ENCODE results near the gene NCL.
A peak's percentile ranks its signal among the peaks of the same experiment; 100 is the strongest.

The NCL gene

DNA sequence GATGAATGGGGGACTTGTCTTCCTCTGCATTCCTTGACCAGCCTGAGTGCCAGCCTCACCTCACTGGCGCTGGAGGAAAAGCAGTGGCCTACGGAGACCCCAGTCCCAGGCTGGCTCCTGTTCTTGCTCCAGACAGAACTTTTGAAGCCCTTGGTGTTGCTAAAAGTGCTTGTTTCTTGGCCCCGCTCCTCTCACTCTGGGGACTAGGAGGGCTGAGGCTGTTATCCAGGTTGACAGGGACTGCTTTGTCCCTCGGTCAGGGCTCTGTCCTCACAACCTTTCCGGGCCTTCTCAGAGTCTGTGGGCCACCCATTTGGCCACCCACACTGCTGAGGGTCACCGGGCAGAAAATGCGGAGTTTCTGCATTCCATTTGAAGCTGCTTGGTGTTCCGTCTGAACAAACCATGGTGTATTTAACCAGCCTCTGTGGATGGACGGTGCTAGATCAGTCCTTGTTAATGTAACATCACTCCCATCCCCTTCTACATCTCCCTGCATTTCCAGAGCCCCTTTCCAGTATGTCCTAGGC is 43.2 kb downstream of the NCL start:
- Histone ChIP-seq H3K27me3 (ENCODE audit: control insufficient read depth, insufficient read depth, low read length, poor library complexity, severe bottlenecking) (no peaks in the 10 kb centered on the region), H3K4me1 (ENCODE audit: control insufficient read depth, insufficient read depth, low read length) (no peaks in the 10 kb centered on the region), H3K9me3 (ENCODE audit: control insufficient read depth, low read length) (no peaks in the 10 kb centered on the region), H3K4me3 (ENCODE audit: insufficient read depth, low read depth, low read length) (no peak overlapping the region), H3K27ac (ENCODE audit: insufficient read depth, low read depth, low read length, poor library complexity, severe bottlenecking) (no peak overlapping the region), H3K36me3 (ENCODE audit: control insufficient read depth, insufficient read depth, low read length) (no peaks in the 10 kb centered on the region)
- 92% methylated on average over 9 of the region's 9 CpGs for WGBS, 2 experiments

DNA sequence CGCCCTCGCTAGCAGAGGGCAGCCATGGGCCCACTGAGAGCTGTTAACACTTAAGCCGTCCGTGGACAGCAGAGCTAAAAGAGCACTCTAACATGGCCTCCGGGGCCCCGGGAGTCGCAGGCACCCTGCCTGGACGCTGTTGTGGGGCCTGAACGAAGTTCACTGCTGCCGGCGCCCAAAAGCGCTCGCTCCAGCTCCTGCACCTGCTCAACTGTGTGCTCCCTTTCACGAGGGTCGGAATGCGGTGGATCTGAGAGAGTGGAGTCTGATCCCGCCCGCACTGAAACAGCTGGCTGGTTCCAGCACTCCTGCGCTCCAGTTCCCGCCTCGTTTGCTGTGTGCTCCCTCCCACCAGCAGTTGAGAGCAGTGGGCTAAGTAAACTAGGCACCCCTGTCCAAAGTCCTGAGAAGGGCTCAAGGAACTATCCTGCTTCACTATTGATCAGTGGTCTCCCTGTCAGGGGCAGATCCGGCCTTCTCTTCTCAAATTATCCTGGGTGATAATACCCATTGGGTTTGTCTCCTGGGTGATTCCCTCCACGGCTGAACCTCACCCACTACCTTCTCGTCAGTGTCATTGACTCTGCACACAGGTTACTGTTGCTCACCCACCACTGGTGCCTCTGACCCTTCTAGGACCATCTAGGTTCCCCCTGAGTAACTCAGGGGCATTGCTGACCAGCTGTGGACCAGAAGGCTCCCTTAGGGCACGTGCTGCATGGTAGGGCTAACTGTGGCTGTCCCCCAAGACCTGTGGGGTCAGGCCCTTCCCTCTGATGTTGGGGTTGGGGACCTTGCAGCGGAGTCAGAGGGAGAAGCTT is 45.3 kb downstream of the NCL start:
- no peaks in the 10 kb centered on the region for H3K27me3 ChIP-seq (ENCODE audit: control insufficient read depth, insufficient read depth, low read length, poor library complexity, severe bottlenecking)
- no peak overlapping the region for H3K27ac ChIP-seq (ENCODE audit: insufficient read depth, low read depth, low read length, poor library complexity, severe bottlenecking)
- H3K4me3 ChIP-seq (ENCODE audit: insufficient read depth, low read depth, low read length) = no peak overlapping the region
- H3K4me1 ChIP-seq (ENCODE audit: control insufficient read depth, insufficient read depth, low read length) = no peaks in the 10 kb centered on the region
- H3K9me3 ChIP-seq (ENCODE audit: control insufficient read depth, low read length) = no peaks in the 10 kb centered on the region
- WGBS, 2 experiments = 90 to 91% methylated on average over 26 of the region's 26 CpGs
- H3K36me3 ChIP-seq (ENCODE audit: control insufficient read depth, insufficient read depth, low read length) = no peaks in the 10 kb centered on the region

- H3K36me3 ChIP-seq (ENCODE audit: control insufficient read depth, insufficient read depth, low read length) = no peaks in the 10 kb centered on the region
- H3K27me3 ChIP-seq (ENCODE audit: control insufficient read depth, insufficient read depth, low read length, poor library complexity, severe bottlenecking) = peaks cover 13% of the 10 kb centered on the region
- no peak overlapping the region for H3K27ac ChIP-seq (ENCODE audit: insufficient read depth, low read depth, low read length, poor library complexity, severe bottlenecking)
- no peak overlapping the region for H3K4me3 ChIP-seq (ENCODE audit: insufficient read depth, low read depth, low read length)
- no peaks in the 10 kb centered on the region for H3K4me1 ChIP-seq (ENCODE audit: control insufficient read depth, insufficient read depth, low read length)
- H3K9me3 ChIP-seq (ENCODE audit: control insufficient read depth, low read length) = no peaks in the 10 kb centered on the region
Measured at GRCh38 chr2:231415029-231415428, 49.3 kb downstream of the NCL start.

DNA sequence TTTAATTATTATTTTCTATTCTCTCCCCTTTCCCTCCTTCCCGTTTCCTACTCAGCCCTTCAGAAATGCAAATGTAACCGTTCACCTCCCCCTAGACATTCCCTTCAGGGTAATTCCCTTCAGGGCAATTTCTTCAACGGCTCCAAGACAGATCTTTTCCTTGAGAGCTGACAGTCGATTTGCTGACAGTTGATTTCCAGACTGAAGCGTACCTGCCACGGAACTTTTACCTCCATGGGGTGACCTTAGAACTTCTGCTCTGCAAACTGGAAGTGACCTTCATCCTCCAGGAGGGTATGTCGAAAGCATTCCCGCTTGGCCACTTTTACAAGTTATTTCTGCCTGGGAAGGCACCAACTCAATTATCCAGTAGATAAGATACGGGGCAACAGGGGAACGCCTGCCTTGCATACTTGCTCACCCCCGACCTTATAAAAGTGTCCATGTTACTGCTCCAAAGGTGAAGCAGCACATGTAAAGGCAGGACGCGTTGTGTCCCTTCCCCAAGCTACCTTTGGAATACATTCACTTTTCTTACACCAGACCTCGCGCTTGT is 50.3 kb downstream of the NCL start:
- Histone ChIP-seq H3K36me3 (ENCODE audit: control insufficient read depth, insufficient read depth, low read length) (no peaks in the 10 kb centered on the region), H3K9me3 (ENCODE audit: control insufficient read depth, low read length) (no peaks in the 10 kb centered on the region), H3K4me1 (ENCODE audit: control insufficient read depth, insufficient read depth, low read length) (no peaks in the 10 kb centered on the region), H3K27me3 (ENCODE audit: control insufficient read depth, insufficient read depth, low read length, poor library complexity, severe bottlenecking) (peaks cover 13% of the 10 kb centered on the region), H3K27ac (ENCODE audit: insufficient read depth, low read depth, low read length, poor library complexity, severe bottlenecking) (no peak overlapping the region), H3K4me3 (ENCODE audit: insufficient read depth, low read depth, low read length) (no peak overlapping the region)
- 55 to 60% methylated on average over 15 of the region's 15 CpGs for WGBS, 2 experiments

DNA sequence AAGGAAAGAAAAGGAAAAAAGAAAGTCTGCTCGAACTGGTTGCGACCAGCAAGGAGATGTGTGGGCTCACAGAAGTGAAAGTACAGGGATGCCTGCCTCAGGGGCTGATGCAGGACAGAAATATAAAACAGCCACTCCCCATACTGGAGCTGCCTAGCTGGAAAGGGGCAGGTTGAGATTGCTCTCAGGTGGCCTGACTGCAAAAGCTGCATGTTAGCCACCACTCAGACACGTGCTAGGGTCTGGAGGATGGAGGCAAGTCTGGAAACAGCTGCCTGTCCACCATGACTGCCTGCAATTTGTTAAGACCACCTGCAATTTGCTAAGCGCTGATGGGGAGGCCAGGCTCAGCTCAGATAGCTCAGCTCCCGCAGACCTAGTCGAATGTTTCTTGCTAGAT is 50.8 kb downstream of the NCL start:
- H3K27me3 ChIP-seq (ENCODE audit: control insufficient read depth, insufficient read depth, low read length, poor library complexity, severe bottlenecking) = peaks cover 13% of the 10 kb centered on the region
- H3K4me3 ChIP-seq (ENCODE audit: insufficient read depth, low read depth, low read length) = no peak overlapping the region
- H3K27ac ChIP-seq (ENCODE audit: insufficient read depth, low read depth, low read length, poor library complexity, severe bottlenecking) = no peak overlapping the region
- H3K4me1 ChIP-seq (ENCODE audit: control insufficient read depth, insufficient read depth, low read length) = no peaks in the 10 kb centered on the region
- 50 to 64% methylated on average over 6 of the region's 6 CpGs for WGBS, 2 experiments
- no peaks in the 10 kb centered on the region for H3K36me3 ChIP-seq (ENCODE audit: control insufficient read depth, insufficient read depth, low read length)
- H3K9me3 ChIP-seq (ENCODE audit: control insufficient read depth, low read length) = no peaks in the 10 kb centered on the region

DNA sequence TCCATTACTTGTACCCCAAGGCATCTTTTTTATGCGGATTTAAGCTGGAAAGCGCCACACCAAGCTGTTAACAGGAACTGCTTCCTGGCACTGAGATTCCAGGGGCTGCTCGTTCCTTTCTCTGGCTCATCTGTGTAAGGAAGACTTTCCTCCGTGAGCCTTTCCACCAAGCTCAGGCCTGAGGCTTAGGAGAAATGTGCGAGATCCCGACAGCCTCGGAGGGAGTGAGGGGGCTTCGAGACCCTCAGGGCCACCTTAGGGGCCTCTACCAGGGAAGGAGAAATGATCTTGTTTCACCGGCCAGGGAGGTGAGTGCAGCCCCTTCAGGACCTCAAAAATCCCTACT is 51.7 kb downstream of the NCL start:
- no peaks in the 10 kb centered on the region for H3K9me3 ChIP-seq (ENCODE audit: control insufficient read depth, low read length)
- peaks cover 13% of the 10 kb centered on the region for H3K27me3 ChIP-seq (ENCODE audit: control insufficient read depth, insufficient read depth, low read length, poor library complexity, severe bottlenecking)
- no peaks in the 10 kb centered on the region for H3K4me1 ChIP-seq (ENCODE audit: control insufficient read depth, insufficient read depth, low read length)
- H3K36me3 ChIP-seq (ENCODE audit: control insufficient read depth, insufficient read depth, low read length) = no peaks in the 10 kb centered on the region
- WGBS, 2 experiments = 47 to 55% methylated on average over 9 of the region's 9 CpGs
- H3K4me3 ChIP-seq (ENCODE audit: insufficient read depth, low read depth, low read length) = no peak overlapping the region
- no peak overlapping the region for H3K27ac ChIP-seq (ENCODE audit: insufficient read depth, low read depth, low read length, poor library complexity, severe bottlenecking)

DNA sequence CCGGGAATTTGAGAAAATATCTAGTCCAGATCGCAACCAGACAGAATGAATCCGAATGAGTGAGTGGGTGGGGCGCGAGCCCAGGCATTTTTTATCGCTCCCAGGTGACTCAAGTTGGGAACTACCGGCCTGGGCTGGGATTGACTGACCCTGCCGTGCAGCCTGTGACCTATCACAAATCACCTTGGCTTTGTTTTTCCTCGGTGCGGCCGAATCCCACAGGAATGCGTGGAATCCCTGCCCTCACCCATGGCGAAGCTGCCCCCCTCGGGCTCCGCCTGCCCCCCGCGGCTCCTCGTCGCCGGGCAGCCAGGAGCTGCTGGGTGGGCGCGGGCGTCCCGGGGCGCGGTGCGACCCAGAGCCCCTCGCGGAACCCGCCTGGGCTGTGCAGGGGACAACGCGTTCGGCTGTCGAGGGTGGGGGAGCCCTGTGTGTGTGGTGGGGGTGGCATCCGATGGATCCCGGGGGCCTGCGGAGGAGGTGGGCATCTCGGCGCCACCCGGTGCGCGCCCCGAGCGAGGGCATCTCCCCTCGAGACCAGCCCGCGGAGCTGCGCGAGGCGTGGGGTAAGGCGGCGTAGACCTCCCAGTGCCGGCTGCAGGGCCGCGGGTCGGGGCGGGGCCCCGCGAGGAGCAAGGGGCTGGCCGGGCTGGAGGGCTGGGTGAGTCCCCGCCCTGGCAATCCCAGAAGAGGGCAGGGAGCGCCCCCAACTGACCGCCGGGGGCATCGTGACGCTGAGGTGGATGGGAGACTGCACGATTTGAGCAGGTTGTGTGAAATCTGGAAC is 52.3 kb downstream of the NCL start:
- Histone ChIP-seq H3K4me1 (ENCODE audit: control insufficient read depth, insufficient read depth, low read length) (no peaks in the 10 kb centered on the region), H3K36me3 (ENCODE audit: control insufficient read depth, insufficient read depth, low read length) (no peaks in the 10 kb centered on the region), H3K4me3 (ENCODE audit: insufficient read depth, low read depth, low read length) (peak overlapping the region; percentile 63), H3K27ac (ENCODE audit: insufficient read depth, low read depth, low read length, poor library complexity, severe bottlenecking) (no peak overlapping the region), H3K9me3 (ENCODE audit: control insufficient read depth, low read length) (no peaks in the 10 kb centered on the region), H3K27me3 (ENCODE audit: control insufficient read depth, insufficient read depth, low read length, poor library complexity, severe bottlenecking) (peaks cover 13% of the 10 kb centered on the region)
- 1% methylated on average over 67 of the region's 67 CpGs for WGBS, 2 experiments

- no peaks in the 10 kb centered on the region for H3K4me1 ChIP-seq (ENCODE audit: control insufficient read depth, insufficient read depth, low read length)
- H3K4me3 ChIP-seq (ENCODE audit: insufficient read depth, low read depth, low read length) = peak overlapping the region; percentile 63
- 21 to 29% methylated on average over 3 of the region's 3 CpGs for WGBS, 2 experiments
- H3K36me3 ChIP-seq (ENCODE audit: control insufficient read depth, insufficient read depth, low read length) = no peaks in the 10 kb centered on the region
- H3K27ac ChIP-seq (ENCODE audit: insufficient read depth, low read depth, low read length, poor library complexity, severe bottlenecking) = no peak overlapping the region
- peaks cover 13% of the 10 kb centered on the region for H3K27me3 ChIP-seq (ENCODE audit: control insufficient read depth, insufficient read depth, low read length, poor library complexity, severe bottlenecking)
- no peaks in the 10 kb centered on the region for H3K9me3 ChIP-seq (ENCODE audit: control insufficient read depth, low read length)
Measured at GRCh38 chr2:231411237-231411636, 53.0 kb downstream of the NCL start.

GRCh38 chr2:231410293-231411004 is 53.8 kb downstream of the NCL start:
- no peaks in the 10 kb centered on the region for H3K4me1 ChIP-seq (ENCODE audit: control insufficient read depth, insufficient read depth, low read length)
- H3K4me3 ChIP-seq (ENCODE audit: insufficient read depth, low read depth, low read length) = no peak overlapping the region
- WGBS, 2 experiments = 44 to 51% methylated on average over 6 of the region's 6 CpGs

GRCh38 chr2:231409776-231410175 is 54.5 kb downstream of the NCL start:
- no peaks in the 10 kb centered on the region for H3K4me1 ChIP-seq (ENCODE audit: control insufficient read depth, insufficient read depth, low read length)
- H3K4me3 ChIP-seq (ENCODE audit: insufficient read depth, low read depth, low read length) = no peak overlapping the region
- WGBS, 2 experiments = 95 to 97% methylated on average over 5 of the region's 5 CpGs
- no peak overlapping the region for H3K27ac ChIP-seq (ENCODE audit: insufficient read depth, low read depth, low read length, poor library complexity, severe bottlenecking)
- peaks cover 13% of the 10 kb centered on the region for H3K27me3 ChIP-seq (ENCODE audit: control insufficient read depth, insufficient read depth, low read length, poor library complexity, severe bottlenecking)
- no peaks in the 10 kb centered on the region for H3K36me3 ChIP-seq (ENCODE audit: control insufficient read depth, insufficient read depth, low read length)
- no peaks in the 10 kb centered on the region for H3K9me3 ChIP-seq (ENCODE audit: control insufficient read depth, low read length)

More at GRCh38 chr2:231410293-231411004, 53.8 kb downstream of the NCL start:
- Histone ChIP-seq H3K27ac (ENCODE audit: insufficient read depth, low read depth, low read length, poor library complexity, severe bottlenecking) (no peak overlapping the region), H3K36me3 (ENCODE audit: control insufficient read depth, insufficient read depth, low read length) (no peaks in the 10 kb centered on the region), H3K9me3 (ENCODE audit: control insufficient read depth, low read length) (no peaks in the 10 kb centered on the region), H3K27me3 (ENCODE audit: control insufficient read depth, insufficient read depth, low read length, poor library complexity, severe bottlenecking) (peaks cover 13% of the 10 kb centered on the region)
